Coronary artery (tissue), 2 donors: Measurements from ENCODE around the gene CHD9.

ENCODE experiments used
- DNase-seq: peaks from one replicate; pipeline ENCODE4 v3.0.0-alpha.2; 2017; ENCODE audit warnings: low spot score
- H3K27ac ChIP-seq, 2 donors: fragments of 200-600 bp; sonication (generic); one replicate each; pipeline ENCODE4 v1.5.1; 2016 to 2019
- H3K4me3 ChIP-seq: fragments of 200-600 bp; sonication (generic); 2 replicates; pipeline ENCODE4 v1.5.1; 2016; ENCODE audit warnings: mild to moderate bottlenecking, moderate library complexity
- TF ChIP-seq, protein P1 (sequence below): fragments of 200-600 bp; sonication (generic); IDR thresholded peaks from one replicate; pipeline ENCODE4 v1.5.1; 2019; ENCODE audit warnings: antibody characterized with exemption

The CHD9 gene

DNA sequence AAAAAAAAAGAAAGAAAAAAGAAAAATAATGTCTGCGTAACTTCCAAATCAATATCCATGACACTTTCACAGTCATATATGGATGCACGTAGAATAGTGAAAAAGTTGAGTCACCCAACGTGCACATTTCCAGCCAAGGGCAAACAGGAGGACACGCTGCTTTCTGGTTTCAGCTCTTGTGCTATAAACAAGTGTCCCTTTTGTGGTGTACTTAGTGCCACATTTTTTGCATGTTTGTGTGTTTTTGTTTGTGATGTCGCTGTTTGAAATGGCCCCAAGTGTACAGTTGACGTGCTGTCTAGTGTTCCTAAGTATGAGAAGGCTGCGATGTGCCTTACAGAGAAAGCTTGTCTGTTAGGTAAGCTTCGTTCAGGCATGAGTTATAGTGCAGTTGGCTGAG is 2.9 kb downstream of the CHD9 start:
- no peak overlapping the region for H3K4me3 ChIP-seq
- no peak overlapping the region for H3K27ac ChIP-seq
- DNase-seq, result no peak
- TF ChIP-seq, protein P1, sequence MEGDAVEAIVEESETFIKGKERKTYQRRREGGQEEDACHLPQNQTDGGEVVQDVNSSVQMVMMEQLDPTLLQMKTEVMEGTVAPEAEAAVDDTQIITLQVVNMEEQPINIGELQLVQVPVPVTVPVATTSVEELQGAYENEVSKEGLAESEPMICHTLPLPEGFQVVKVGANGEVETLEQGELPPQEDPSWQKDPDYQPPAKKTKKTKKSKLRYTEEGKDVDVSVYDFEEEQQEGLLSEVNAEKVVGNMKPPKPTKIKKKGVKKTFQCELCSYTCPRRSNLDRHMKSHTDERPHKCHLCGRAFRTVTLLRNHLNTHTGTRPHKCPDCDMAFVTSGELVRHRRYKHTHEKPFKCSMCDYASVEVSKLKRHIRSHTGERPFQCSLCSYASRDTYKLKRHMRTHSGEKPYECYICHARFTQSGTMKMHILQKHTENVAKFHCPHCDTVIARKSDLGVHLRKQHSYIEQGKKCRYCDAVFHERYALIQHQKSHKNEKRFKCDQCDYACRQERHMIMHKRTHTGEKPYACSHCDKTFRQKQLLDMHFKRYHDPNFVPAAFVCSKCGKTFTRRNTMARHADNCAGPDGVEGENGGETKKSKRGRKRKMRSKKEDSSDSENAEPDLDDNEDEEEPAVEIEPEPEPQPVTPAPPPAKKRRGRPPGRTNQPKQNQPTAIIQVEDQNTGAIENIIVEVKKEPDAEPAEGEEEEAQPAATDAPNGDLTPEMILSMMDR, result no peak

DNA sequence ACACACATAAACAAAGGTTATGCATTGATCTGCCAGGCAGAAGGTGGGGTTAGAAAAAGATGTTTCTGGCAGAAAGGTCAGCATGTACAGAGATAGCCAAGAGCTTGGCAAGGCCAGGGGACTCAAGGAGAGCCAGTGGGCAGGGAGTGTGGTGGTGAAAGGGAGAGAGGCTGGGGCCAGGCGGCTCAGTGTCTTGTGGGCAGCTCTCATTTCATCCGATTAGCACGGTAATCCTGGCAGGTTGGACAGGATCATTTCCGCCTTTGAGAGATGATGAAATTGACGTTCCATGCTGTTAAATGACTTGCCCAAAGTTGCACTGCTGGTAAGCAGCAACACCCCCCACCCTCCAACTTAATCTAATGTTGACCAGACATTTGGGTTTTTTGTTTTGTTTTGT is 3.6 kb downstream of the CHD9 start:
- no peak for DNase-seq
- Histone ChIP-seq H3K27ac (no peak overlapping the region), H3K4me3 (no peak overlapping the region)
- TF ChIP-seq, protein P1, result no peak

DNA sequence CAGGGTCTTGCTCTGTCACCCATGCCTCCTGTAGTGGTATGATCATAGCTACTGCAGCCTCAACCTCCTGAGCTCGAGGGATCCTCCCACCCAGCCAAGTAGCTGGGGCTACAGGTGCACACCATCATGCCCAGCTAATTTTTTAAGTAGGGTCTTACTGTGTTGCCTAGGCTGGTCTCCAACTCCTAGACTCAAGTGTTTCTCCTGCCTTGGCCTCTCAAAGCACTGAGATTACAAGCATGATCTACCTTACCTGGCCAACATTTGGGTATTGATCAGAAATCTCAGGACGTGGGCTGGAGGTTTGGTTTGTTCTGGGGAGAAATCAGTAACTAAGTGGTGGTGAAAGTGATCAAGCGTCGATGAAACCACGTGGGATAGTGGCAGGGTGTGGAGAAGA is 4.1 kb downstream of the CHD9 start:
- Histone ChIP-seq H3K27ac (no peak overlapping the region), H3K4me3 (no peak overlapping the region)
- TF ChIP-seq, protein P1, result no peak
- no peak for DNase-seq

DNA sequence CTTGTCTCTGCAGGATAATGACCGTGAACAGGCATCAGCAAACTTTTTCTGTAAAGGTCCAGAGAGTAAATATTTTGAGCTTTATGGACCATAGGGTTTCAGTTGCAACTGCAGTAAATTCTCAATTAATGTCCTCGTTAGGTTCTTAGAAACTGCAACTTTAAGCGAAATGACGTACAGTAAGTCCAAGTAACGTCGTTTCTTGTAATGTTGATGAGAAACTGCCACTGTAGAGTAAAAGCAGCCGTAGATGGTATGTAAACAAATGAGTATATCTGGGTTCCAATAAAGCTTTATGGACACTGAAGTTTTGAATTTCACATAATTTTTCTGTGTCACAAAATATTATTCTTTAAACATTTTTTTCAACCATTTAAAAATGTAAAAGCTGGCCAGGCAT is 4.9 kb downstream of the CHD9 start:
- Histone ChIP-seq H3K27ac (no peak overlapping the region), H3K4me3 (no peak overlapping the region)
- no peak for DNase-seq
- TF ChIP-seq, protein P1, result no peak

DNA sequence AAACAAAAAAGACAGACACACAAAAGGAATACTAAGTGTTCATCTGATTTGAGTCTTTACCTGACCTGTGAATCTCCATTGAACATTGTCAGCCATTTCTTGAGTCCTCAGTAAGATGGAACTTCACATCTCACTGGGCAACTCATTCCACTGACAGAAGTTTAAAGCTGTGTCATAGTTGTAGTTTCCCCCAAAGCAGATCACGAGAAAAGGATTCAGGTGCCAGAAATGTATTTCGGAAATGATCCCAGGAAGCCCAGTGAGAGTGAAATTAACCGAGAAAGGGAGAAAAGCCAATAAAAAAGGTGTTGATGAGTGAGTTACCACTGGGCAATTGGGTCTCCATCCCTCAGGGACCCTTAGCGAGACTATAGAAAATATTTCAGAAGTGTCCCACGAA is 6.5 kb downstream of the CHD9 start:
- TF ChIP-seq, protein P1, result no peak
- no peak for DNase-seq
- Histone ChIP-seq H3K4me3 (no peak overlapping the region), H3K27ac (no peak overlapping the region)

DNA sequence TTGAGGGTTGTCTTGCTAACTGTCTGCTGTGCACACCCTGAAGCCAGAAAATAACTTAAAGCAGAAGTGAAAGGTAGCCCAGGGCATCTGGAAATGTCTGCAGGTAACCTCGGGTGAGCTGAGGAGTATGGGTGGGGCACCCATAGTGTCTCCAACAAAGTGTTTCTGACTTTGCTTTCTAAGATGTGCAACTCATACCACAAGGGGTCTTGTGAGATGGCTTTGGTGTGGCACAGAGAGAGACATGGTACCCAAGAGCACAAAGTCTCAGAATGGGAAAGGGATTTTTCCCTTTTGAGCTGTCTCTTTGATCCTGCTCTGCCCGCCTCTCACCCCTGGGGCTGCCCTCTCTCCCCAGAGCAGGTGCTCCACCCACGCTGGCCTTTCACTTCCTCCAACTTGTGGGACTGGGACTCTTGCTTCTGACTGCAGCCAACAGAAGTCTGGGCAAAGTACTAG is 6.9 kb downstream of the CHD9 start:
- TF ChIP-seq, protein P1, result no peak
- DNase-seq, result no peak

DNA sequence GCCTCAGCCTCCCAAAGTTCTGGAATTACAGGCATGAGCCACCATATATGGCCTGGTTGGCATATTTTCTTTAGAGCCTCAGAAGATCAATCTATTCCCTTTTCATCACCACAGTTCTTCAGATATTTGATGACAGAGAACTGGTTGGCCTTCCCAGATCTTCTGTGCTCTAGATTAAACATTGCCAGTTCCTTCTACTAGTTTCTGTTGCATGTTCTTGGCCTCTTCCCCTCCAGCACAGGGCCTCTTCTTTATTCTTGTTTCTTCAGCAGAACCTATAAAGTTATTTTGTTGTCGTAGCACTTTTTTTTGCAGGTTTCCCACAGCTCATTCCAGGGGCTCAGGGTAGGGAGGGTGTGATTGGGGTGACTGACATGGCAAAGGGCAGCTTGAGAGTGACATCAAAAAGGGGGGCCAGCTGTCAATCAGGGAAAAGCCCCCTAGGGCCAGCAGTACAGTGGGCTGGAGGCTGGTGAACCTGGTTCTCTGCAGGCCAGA is 9.3 kb downstream of the CHD9 start:
- Histone ChIP-seq H3K4me3 (no peak overlapping the region), H3K27ac (no peak overlapping the region)
- TF ChIP-seq, protein P1, result no peak
- no peak for DNase-seq

More for the DNA sequence above, 6.9 kb downstream of the CHD9 start:
- Histone ChIP-seq H3K27ac (peak overlapping the region in 1 of 2 donors; percentile 6), H3K4me3 (no peak overlapping the region)
